Measurements from ENCODE around the gene IGF2. TPM values are rescaled to one million over a fixed set of nuclear protein-coding genes. Genes with fewer than 3 reads are reported as not detected.

Gene IGF2
- total RNA-seq, 1 donor from 2014 or later, result 11.2 TPM

DNA sequence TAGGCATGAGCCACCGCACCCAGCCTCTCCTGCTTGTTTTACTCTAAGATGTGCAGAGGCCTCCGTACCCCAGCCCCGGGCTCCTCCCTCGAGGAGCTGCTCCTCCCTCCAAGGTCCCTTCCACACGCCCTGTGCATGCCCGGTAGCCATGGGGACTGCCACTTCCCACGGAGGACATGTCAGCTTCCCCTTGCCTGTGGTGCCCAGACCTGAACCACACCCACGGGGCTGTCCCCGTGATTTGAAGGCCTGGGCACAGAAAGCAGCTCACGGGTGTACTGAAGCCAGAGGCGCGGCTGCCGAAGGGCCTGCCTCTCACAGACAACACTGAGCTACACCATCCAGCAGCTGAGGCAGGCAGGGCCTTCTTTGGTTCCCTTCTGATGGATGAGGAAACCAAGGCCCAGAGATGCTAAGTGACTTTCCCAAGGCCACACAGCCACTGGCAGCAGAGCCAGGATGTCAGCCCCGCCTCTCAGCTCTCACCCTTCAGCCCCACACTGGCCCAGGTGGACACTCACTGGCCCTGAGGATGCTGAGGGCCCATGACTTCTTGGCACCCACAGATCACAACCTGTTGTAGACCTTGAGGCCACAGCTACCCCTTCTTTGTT, 14.5 kb upstream of the IGF2 start:
- DNase-seq, result no peak

DNA sequence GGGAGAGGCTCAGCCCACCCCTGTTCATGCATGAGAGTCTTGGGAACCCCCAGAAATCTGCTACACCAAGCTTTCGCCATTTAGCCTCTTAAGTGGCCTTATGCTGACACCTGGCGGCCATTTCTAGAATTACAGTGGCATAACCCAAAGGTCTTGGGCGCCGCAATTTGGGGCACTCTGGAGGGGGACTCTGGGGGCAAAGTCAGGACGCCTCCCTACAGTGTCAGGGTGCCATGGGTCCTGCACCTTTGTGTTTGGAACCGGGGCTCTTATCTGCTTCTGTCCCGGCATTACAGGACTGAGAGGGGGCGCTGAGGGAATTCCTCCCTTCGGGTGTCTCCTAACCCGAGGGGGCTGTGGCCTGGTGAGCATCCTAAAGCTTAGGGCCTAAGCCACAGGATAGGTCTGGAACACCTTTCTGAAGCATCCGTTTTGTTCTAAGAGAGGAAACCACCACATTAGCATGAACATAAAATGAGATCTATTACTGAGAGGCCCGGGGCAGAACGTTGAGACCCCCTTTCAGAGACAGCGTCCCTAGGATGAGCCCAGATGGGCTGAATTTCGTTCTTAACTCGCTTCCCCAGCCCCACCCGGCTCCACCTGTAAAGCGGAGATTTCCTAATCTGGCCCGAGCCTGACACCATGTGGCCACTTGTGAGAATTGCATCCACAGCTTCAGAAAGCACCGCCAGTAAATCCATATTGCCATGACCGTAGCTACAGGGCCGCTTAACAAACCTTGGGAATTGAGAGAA, 12.5 kb upstream of the IGF2 start:
- peak; percentile 83 for DNase-seq

DNA sequence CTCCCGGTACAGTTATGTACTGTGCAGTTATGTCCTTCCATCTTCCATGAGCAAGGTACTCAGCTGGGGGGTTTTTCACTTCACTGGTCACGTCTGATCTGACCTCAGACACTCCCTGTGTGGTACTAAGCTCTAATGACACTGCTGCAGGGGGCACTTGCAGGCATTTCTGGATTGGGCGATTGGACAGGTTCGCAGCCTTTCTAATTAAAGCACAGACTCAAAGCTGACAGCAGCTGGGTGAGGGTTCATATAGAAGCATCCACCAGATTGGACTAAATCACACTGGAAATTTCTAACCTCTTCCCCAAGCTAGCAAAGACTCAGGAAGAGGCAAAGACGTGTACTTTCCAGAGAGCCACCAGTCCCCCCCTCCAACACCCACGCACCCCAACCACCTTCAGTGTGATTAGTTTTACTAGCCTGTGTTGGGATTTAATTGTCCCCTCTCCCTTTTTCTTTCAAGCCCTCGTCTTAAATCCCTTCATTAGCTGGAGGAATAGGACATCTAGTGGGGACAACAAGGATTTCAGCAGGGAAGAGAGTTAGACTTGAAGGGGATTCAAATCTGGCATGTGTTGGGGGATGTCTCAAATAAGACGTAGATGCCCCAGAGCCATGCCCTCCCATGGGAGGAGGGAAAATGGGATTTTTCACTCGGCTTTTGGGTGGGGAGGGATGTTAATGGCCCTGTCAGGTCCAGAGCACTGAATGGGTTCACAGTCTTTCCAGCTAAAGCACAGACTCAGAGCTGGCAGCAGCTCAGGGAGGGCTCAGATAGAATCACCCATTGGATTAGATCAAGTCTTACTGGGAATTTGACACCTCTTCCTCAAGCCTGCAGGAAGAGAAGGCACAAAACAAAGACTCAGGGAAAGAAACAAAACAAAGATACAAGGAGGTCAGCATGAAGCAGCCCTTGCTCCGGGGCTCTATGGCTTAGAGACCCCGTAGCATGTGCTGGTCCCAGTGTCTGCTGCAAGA, 11.0 kb upstream of the IGF2 start:
- peak; percentile 81 for DNase-seq

DNA sequence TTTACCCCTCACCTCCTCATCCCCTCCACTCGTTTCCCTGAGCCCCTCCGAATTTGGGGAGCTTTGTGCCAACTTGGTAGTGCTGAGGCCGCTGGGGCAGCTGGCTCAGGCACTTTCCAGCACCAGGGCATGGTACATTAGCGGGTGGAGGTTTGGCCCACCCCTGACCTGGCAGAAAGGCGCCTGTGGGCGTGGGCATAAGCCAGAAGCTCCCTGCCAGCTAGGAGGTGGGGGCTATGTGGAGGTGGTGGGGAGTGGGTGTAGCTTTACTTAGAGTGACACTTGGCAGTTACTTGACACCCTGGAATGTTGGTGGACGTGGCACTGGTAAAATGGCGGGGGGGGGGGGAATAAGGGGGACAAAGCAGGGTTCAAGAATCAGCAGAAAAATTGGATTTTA, 10.3 kb upstream of the IGF2 start:
- DNase-seq, result no peak

DNA sequence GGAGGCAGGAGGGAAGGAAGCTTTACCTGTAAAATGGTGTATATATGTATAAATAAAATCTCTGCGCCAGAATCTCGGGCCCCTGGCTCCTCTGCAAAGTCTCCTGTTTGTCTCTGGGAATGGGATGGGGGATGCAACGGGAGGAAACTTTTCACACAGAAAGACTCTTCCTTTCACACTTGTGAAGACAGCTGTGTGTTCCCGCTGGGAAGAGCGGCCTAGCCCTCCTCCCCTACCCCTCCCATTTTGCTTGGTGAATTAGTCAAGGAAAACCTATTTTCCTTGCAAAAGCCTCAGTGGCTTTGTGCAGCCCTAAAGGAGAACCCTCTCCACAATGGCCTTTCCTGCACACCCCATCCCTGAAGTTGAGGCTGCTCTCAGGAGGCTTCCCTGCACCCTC, 9.4 kb upstream of the IGF2 start:
- DNase-seq, result no peak

DNA sequence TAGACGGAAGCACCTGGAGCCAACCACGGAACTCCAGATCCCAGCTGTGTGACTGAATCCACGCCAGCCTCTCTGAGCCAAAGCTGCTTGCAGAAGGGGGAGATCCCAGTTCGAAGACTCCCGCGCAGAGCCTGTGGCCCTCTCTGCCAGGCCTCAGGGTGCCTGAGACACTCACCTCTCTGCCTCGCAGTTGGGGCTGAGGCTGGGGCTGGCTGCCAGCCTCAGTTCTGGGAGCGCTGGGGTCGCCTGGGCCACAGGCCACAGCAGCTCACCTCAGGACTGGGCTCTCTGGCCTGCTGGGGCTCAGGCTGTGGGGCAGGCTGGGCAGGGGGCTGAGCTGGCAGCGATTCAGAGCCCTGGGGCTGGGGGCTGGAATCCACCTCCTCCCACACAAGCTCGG, 8.2 kb upstream of the IGF2 start:
- no peak for DNase-seq

DNA sequence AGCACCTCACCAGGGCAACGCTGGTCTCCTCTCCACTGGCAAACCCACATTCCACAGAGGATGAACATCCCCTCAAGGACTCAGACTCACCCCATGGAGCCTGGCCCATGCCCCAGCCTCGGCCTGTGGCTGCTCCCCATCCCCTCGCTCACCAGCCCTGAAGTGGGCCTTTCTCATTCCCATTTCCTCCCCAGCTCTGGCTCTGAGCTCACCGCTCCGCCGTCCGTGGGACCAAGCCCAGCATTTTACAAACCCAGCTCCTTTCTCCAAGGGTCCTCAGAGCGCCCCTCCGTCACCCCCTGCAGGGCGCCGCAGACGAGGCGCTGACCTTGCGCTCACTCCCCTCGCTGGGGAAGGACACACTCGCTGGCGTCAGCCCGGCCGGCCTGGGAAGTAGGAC, 6.9 kb upstream of the IGF2 start:
- DNase-seq, result no peak

DNA sequence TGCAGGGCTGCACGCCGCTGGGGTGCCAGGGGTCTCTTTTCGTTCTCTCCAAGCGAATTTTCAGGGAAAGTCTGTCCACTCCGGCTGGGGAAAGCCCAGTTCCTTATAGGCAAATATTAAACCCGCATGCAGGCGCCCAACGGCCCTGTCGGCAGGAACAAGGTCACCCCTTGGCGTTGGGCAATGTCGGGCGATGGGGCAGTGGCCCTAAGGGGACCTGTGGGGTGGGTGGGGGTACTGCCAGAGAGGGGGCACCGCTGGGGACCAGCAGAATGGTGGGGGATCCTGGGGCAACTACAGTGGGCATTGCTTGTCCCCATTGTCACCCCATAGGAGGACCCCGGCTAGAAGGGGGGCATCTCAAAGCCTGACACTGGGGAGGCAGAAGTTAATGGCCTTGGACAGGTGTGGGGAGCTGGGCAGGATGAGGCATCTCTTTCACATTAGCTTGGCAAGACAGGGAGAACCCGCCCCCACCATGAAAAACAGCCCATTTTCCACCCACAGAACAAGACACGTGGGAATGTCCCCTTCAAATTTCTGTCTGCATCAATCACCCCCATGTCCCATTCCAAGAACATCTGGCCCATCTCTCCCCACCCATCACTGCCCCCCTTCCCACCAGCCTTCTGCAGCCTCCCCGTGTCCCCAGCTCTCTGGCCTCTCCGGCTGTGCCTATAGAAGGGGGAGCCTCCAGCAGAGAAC, 5.5 kb upstream of the IGF2 start:
- DNase-seq, result no peak

DNA sequence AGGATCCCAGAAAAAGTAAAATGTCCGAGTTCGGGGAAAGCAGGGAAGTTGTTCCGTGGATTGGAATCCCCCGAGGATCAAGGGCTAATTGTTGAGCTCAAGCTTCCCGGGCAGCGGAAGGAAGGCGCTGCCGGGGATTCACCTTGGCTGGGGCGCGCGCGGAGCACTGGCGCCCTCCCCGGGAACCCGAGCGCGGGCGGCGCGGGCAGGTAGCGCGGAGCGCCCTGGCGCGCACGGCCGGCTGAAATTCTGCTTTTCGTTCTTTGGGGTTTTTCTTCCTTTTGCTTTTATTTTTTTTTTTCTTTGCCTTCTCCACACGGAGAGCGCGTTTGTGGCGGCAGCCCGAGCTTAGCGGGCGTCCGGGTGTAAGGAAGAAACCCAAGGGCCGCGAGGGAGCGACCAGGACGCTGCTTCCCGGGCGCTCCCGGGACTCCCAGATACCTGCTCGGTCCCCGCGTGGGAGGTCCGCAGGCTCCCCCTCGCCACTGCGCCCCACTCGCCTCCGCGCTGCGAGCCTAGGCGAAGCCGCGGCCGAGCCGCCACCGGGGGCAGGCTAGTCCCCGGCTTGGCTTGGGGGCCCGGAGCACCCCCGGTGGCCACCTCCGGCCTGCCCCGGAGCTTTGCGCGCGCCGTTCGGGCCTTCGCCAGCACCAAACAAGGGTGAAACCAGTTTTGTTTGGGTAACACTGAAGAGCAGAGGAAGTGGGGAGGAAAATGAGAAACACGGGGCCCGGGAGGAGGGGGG, 4.8 kb upstream of the IGF2 start:
- DNase-seq, result no peak

DNA sequence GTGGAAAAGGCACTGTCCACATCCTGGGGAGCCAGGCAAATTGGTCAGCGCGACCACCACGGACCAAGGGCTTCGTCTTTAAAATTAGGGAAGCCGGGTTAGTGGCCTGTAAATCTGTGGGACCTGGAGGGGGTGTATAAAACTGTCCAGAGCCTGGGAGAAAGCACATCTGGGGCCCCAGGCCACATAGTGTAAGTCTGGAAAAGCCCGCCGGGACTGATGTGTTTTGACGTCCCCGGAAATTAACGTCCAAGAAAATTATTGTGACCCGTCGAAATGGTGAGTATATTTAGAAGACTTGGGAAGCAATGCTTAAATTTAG, 4.2 kb upstream of the IGF2 start:
- no peak for DNase-seq

DNA sequence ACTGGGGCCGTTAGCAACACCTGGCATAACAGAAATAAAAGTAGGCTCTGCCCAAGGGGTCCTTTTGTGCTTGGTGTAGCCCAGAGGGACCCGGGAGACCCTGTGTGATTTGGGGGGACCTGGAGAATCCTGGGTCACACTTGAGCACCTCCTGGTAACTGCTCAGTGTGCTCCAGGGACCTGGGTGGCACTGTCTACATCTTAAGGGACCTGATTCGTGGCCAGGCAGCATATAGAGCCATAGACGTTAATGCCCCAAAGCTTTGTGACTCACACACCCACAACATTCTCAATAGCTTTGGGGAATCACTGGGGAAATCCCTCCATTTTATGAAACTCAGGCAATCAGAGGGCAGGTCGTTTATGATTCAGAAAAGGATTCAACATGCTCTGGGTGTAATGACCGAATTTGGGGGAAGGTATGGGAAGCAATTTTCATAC, 3.6 kb upstream of the IGF2 start:
- no peak for DNase-seq

DNA sequence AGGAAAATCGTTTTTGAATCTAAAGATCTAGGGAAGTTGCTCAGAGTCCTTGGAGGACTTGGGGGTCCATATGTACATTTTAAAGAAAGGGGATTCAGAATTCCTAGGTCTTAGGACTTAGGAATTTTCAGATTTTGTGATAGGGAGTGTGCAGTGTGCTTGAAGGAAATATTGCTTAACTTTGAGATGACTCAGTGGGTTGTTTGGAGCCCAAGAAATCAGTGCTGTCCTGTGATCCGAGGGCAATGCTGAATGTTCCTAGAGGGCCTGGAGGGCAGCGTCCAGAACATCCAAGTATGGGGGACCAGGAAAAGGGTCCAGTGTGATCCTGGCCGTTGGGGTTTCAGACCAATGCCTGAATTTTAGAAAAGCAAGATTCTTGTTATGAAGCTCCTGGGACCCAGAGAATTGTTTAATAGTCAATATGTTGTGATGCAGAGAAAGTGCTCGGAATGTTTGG, 3.1 kb upstream of the IGF2 start:
- no peak for DNase-seq

DNA sequence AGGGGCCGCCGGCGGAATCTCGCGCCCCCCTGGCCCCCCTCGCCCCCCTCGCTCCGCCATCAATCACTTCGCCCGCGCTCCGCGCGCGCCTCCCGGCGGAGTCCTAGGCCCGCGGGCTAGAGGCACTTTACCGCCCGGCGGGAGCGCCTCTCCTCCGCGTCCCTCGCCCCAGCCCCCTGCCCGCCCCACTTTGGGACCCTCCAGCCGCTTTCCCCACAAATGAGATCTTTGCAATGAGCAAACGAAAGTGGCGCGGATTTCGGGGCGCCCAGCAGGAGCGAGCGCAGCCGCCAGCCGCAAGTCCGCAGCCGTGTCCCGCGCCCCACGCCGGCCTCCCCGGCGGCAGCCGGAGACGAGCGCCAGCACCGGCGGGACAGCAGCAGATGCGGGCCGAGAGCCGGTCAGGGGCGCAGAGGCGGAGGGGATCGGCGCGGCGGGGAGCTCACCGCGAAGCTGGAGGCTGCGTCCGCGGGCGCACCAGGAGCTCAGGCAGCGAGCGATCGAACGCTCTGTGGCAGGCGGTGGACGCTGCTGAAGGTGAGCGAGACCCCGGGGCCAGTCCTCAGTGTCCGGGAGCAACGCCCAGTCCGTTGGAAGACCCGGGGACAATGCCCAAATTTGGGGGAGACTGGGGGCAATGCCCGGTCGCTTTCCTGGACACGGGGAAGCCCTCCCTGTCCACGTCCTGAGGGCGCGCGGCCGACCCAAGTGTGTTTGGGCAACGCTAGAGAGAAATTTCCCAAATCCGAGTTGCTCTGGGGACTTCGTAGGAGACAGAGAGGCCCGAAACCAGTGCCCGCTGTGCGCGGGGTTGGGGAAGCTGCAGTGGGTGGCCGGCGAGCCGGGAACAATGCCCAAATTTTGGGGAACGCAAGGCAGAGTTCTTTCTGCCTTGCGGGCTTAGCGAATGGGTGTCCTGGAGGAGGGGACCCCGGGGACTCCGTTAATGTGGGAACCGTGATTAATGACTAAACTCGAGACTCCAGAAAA, 1.5 kb upstream of the IGF2 start:
- no peak for DNase-seq

DNA sequence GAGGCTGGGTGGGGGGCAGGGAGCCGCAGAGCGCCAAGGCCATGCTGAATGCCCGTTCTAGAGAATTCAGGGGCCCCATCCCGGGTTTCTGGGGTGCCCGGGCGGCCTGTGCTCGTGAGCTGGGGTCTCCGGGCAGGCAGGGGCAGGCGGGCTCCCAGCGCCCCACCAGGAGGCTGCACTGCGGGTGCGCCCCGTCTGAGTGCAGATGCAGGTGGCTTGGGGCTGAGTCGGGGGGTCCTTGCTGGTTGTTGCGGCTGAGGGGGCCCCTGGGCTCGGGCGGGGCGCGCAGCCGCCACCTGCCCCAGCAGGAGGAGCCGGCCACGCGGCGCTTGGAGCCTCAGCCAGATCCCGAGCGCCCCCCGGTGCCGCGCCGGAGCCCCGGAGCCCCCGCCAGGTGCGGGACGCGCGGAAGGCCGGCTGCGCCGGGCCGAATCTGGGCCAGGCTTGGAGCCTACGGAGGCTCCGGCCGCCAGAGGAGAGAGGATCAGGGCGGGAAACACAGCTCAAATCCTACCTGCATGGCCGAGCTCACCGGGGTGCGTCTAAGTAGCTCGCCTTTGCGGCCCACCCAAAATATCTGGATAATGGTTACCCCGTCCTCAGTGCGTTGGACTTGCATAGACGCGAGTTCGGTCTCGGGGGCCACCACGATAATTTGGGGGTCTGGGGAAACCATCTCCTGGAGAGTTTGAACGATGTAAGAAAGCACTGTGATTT, 590 bp upstream of the IGF2 start:
- DNase-seq, result no peak

DNA sequence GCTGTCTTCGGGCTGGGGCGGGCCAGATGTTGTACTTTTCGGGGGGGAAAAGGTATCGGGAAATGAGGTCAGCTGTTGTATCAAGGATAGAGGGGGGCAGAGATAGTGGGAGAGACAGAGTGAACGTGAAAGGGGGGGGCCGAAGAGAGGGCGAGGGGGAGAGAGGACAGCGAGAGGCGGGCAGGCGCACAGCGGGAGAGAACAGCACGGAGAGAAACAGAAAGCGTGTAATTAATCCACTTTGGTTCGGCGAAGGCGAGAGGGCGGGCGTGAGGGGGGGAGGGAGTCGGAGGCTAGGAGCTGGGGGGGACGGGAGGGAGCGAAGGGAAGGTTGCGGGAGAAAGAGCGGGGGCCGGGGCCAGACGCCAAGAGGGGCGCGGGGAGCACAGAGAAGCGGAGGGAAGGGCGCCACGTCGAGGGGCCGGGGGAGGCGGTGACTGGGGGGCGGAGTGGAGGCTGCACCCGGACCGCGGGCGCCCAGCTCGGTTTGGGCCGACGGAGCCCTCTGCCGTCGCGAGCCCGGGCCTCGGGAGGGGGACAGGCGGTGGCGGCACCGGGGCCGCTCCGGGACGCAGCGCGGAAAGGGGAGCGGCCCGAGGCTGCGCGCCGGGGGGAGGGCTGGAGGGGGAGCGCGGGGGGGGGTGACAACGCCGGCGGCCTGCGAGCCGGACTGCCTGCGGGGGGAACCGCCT, 612 bp downstream of the IGF2 start:
- no peak for DNase-seq

DNA sequence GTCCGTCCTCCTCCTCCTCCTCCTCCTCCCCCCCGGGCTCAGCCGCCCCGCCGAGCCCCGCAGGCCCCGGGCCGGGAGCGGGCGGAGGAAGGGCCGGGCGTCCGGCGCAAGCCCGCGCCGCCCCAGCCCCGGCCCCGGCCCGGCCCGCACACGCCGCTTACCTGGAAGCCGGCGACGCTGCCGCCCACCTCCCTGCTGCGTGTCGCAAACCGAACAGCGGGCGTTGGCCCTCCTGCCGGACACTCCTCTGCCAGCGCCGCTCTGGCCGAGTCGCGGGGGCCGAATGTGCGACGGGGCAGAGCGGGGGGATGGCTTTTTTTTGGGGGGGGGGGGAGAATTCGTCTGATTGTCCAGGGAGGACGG, 1.1 kb downstream of the IGF2 start:
- DNase-seq, result no peak

DNA sequence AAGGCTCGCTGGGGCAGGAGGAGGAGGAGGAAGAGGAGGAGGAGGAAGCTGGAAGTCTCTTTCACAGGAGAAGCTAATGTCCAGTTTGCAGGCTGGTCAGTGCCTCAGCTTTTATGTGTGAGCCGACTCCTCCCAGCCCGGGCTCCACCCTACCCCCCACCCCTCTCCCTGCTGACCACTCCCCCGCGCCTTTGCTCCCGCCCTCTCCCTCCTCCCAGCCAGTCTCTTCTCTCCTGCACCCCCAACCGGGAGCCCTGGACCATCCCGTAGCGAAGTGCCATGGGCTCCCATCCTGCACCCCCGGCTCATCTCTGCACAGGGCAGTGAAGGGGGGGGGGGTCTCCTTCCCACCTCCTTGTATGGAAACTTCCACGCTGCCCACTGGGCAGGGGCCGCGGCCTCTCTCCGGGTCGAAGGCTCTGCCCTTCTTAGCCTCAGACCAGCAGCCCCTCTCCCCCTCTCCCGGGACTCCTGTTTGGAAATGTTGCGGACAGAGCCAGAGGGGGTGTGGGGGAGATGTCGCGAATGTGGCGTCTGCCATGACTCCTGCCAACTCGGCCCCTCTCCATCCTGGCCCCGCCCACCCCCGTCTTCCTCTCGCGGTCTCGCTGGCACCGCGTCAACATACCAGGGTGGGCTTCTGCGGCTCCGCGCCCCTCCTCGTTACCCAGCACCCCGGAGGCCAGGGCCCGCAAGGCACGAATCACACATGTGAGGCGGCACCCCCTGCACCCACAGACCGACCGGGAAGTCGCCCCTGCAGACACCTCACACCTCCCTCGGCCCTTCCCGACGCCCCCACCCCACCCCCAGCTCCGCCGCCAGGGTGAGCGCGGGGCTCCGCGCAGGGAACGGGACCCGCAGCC, 1.8 kb downstream of the IGF2 start:
- peak; percentile 55 for DNase-seq

DNA sequence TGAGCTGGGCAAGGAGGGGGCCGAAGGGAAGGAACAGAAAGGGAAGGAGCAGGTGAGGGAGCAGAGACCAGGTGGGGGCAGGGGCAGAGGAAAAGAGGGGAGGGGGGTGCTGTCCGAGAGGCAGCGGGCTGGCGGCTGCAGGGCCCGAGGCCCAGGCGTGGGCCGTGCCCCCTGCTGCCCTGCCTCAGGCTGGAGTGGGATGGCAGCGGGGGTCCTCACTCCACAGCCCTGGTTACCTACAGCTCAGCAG, 2.3 kb downstream of the IGF2 start:
- no peak for DNase-seq

Measured in dermis blood vessel endothelial cell (primary cell).